GM19395 (cell line): ENCODE data around the gene AUTS2.

Experiments
- ATAC-seq: cut with Tn5 transposase; IDR thresholded peaks from one replicate; pipeline ENCODE4 v1.9.1; 2021; ENCODE audit warnings: mild to moderate bottlenecking, moderate library complexity; ENCODE audit not compliant: unreplicated experiment

Gene AUTS2

DNA sequence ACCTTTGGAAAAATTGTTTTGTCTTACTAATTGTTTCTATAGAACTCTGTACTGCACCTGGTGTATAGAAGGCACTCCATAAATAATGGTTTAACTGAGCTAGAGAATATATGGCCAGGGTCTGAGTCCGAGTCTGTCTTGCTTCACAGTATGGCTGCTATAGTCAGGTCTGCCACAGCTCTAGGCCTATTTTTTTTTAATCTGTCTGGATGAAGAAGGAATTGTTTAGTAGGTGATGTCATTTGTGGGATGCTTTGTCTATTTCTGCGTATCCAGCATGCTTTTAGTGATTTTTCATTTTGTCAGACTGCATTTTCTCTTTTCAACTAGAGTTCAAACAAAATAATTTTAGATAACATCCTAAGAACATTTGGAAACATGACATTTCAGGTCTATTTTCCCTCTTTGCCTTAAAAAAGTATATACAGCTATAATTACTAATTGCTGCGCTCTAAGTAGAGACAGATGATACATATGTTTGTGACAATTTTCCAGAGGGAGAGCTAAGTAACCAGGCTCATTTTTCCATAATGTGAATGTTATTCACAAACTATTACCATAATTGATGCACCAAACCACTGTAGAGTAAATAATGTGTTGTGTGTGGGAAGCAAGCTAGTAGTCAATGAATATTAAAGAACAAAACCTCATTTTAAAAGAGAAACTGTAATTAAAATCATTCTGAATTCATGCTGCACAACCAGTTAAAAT lies 361.7 kb downstream of the AUTS2 start:
- no peak for ATAC-seq

DNA sequence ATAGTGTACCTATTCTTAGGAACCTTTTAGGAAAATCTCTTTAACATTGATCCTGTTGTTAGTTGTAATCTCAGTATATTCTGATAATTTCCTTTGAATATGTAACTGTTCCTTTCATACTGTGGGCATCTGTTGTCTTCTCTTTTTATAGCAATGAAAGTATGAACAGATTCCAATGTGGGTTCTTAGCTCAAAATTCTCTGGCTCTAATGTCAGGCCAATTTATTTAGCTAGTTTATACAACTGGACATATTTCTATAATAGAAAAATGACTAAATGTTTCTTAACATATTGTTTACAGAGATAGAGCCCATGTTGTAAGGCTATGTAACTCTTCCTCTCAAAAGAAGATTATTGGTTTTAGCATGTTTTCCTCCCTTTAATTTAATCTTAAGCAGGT lies 363.2 kb downstream of the AUTS2 start:
- ATAC-seq: no peak

DNA sequence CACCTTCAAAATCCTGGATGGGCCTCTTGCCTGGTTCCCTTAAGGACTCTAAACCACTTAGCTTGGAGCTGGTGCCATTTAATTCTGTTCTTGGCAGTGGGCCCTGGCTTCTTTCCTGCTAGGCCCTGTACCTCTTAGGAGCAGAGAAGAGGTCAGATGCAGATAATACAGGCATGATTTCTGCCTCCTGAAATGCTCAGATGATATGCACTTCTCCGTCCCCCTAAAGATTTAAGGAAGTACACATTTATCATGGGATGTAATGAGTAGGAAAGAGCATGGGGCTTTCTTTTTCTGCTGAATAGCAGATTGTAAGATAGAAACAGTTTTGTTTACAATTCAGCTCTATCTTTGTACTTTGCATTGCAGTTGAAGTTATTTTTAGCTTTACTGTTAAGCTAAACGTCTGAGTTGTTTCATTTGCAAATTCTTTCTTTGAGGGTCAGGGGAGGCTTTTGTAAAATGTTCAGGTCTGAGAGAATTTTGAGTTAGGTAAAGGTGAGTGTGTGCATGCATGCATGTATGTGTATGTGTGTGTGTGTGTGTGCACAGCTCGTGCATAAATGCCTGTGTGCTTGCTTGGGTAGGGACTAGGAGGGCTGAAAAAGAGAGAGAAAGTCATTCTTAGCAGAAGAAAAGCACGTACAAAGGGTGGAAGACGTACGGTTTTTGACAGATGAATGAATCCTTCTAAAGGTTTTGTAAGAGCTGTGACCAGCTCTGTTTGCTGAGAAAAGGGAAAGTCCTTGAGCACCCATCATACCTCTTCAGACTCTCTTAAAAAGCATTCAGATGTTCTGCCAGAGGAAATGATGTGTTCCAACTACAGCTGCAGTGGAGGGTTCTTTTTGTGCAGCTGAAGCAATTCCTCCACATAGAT lies 364.2 kb downstream of the AUTS2 start:
- no peak for ATAC-seq

DNA sequence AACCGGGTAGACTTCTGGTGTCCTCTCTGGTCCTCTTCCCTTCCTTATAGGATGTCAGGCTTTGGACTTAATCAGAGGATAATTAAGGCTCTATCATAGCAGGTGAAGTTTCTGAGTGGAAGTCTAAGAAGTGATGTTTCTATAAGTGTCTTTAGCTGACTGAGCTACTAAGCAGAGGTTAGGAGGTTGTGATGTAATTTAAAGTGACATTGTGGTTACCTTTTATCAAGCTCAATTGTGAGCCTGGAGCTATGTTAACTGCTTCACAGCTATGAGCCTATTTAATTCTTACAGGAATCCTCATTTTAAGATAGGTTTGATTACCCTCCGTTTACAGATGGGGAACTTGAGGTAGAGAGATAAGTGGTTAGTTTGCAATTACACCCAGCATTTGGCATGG lies 365.1 kb downstream of the AUTS2 start:
- no peak for ATAC-seq

DNA sequence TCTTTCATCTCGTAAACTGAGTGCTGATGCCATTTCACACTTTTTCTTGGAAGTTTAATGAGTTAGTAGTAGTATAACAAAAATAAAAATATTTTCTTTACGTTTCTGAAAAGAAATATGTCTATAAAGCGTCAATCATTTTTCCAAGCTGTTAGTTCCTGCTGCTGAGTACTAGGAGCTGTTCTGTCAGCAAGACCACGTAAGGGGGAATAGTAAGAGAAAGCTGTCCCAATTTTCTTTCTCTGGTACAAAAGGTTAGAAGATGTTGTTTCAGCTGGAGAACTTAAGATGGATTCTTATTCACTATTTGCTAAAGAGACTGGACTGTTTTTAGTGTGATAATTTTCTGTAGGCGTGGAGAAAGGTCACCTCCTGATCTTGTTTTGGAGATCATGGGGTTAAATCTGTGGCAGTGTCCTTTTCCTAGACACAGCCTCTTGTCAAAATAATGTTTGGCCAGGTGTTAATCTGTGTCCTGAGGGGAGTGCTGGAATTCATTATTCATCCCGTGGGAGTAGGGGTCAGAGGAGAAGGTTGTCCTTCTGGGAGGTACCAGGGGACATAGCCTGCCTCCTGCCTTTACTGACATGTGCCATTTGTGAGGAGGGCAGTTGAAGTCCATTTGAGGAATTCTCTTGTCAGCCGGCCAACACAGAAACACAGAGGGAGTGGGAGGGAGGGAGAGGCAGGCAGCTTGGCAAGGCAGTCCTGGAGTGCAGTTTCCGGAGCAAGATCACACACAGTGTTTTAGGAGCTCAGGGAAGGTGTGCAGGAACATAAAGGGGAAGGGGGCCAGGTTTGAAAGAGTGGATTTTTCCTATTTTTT lies 368.7 kb downstream of the AUTS2 start:
- ATAC-seq: no peak

DNA sequence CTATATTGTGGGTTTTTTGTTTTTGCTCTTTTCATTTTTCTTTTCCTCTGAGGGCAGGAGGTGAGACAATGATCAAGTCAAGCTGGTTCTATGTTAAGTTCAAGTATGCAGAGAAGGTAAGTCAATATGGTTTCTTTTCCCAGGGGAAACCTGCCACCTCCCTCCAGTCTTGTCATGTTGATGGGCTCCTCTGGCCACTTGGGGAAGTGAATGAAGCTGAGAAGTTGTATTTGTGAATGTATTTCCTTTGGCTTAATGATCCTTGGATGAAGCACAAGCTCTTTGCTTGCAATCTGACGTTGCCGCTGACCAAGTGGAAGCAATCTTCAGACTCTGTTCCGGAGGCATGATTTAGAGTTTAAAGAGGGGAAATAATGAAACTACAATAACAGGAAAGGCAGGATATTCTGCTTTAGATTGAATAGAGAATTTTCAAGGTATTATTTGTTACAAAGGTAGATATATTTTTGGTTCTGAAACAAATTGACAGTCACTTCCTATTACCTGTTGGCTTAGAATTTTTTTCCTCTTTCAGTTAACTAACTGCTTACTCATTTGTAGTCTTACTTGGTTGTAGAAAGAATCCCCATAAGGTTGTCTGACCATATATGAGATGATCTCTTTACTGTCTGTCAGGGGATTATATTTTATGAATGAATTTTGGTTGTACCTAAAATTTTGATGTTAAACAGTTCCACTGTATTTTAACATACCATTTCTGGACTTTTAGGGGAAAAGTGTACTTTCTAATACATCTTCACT lies 369.6 kb downstream of the AUTS2 start:
- no peak for ATAC-seq

DNA sequence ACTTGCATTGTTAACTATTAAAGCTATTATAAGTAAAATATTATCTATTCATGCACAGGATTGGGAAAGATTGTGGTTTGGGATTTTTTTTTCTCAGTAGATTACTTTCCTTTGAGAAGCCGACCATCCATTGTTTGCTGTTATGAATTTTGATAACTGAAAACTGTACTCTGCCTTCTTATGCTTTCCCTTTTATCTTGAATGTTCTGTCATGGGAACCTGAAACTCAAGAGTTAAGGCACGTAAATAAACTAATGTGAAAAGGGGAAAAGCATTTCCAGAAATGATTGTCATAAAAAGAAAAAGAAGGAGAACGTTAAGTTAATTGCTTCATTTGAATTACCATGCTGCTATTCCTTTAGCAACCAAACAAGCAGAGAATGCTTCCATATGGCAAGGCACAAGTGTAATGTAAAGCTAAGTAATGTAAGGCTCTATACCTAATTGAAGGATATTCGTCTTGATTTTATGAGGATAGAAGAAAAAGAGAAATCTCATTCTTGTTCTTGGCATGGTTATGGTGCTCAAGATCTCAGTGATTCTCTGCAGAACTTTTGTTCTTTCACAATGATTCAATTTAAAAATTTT lies 370.8 kb downstream of the AUTS2 start:
- no peak for ATAC-seq

DNA sequence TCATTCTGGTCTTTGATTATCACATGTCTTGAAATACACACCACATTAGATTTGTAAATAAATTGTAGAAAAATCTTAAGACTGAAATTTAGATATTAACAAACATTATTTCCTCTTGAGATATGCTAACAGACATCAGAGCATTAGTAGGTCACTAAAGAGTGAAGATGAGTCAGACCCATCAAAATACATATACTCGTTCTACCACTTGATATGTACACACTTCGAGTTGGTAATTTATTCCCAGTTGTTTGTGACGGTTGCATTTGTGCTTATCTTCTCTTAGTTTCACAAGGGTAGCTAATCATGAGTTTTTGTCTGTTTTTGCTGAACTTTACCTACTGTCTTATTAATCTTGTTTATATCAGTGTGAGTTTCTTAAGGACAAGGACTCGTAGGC lies 383.4 kb downstream of the AUTS2 start:
- no peak for ATAC-seq

DNA sequence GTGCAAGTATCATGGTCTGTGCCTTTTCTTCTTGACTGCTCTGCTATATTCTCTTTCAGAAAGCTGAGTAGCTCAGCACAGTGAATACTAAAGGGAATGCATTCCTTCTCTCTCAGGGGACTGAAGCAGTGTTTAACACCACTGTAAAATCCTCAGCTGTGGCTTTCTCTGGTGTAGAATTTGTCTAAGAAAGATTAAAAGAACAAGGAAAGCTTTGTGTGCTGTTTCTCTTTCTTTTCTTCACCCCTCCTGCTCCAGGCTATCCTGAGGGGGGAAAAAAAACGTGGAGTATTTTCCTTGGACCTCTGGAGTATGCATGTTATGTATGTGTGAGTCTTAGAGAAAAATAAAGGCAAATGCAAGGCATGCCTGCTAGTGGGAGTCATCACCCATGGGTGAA lies 383.9 kb downstream of the AUTS2 start:
- ATAC-seq: no peak

DNA sequence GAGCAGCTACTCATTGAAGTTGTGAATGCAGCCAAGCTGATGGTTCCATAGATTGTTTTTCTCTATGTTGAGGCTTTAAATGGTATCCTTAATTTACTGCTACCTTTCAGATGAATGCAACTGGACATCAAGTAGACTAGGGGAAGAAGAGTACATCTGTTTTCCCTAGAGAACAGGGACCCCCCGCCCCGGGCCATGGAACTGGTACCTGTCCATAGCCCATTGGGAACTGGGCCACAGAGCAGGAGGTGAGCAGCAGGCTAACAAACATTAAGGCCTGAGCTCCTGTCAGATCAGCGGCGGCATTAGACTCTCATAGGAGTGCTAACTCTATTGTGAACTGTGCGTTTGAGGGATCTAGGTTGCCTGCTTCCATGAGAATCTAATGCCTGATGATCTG lies 391.3 kb downstream of the AUTS2 start:
- ATAC-seq: no peak

DNA sequence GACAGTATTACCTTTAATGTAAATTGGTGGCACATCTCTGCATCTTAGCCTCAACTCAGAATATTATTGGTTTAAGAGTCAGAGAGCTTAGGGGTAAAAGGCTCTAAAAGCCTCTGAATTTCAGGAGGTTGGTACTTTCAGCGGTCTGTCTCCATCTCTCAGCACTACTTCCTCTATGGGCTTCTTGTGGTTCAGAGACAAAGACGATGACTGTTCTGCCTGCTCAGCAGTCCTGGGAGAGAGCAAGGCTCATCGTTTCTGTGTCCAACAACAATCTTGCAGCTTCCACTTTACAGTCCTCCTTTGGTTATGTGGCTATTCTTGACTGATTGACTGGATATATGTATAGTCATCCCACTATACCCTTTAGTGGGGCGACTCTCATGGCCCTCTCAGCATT lies 394.7 kb downstream of the AUTS2 start:
- ATAC-seq: no peak

DNA sequence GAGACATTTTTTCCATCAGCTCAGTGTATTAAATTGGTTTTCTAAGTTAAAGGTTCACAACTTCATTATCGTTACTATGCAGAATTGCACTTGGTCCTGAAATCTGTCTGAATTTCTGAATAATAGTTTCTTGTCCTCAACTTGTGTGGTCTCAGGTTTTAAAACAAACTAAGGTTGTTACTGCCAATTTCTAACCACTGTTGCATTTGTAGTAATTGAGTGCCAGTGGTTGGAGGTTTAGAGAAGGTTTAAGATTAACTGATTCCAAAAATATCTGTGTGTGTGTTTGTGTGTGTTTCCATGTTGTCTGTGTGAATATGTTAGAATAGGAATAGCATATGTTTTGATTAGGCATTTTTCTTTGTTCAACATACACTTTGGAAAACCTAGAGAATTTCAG lies 395.9 kb downstream of the AUTS2 start:
- no peak for ATAC-seq

DNA sequence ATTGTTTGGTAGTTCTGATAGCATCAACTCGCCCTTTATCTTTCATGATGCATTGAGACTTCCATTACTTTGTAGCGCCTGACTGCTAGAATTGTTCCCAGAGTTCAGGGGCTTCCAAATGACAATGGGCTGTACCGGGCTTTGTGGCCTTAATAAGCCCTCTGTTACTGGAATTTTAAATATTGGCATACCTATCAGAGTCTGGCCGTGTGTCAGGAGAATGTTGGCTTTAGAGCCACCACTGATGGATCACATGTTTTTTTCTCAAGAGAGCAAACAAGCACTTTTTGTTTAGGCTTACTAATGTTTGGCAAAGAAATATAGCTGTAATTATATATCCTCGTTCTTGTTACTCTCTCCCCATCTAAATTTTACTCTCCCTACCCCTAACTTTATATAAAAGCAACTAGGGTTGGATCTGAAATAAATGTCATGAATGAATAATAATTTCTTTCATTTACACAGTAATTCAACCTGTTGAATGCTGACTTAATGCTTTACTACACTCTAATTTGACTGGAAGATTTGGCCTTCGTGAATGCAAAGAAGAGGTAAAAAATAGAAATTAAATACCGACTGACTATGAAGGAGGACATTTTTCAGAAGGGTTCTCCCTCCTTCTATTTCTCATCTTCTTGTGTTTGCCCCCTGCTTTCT lies 396.7 kb downstream of the AUTS2 start:
- no peak for ATAC-seq

DNA sequence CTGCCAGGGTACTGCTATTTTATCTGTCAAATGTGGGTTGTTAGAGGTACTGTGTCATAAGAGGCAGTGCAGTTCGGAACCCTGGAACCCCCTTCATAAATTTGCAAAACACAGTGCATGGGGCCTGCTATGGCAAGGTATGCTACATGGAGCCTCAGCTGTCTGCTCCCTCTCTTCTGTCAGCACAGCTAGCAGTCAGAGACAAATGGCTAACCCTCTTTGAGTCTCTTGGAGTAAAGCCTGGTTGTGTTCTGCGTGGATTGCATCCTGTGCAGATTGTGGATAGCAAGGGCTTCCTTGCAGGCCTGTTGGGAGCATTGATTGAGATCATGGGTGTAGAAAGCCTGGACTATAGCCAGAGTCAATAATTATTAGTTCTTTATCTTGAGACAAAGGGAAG lies 397.8 kb downstream of the AUTS2 start:
- ATAC-seq: no peak

DNA sequence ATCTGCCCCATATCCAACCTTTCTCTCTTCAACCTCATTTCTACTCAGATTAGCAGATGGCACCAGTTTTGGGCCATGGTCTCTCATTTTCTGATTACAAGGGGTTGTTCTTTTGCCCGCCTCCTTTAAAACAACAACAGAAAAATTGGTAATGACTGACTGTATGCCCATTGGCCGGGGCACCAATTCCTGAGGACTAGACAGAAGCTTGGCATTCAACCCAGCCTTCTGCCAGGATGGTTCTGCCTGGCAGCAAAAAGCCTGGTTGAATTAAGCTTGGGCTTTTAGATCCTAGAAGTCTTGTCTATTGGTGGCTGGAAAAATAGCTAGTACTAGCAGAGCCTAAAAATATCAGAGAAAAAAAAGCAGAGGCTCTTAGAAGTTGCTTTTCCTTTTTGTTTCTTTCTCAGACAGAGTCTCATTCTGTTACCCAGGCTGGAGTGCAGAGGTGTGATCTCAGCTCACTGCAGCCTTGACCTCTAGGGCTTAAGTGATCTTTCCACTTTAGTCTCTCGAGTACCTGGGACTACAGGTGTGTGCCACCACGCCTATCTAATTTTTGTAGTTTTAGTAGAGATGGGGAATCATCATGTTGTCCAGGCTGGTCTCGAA lies 402.6 kb downstream of the AUTS2 start:
- ATAC-seq: no peak

DNA sequence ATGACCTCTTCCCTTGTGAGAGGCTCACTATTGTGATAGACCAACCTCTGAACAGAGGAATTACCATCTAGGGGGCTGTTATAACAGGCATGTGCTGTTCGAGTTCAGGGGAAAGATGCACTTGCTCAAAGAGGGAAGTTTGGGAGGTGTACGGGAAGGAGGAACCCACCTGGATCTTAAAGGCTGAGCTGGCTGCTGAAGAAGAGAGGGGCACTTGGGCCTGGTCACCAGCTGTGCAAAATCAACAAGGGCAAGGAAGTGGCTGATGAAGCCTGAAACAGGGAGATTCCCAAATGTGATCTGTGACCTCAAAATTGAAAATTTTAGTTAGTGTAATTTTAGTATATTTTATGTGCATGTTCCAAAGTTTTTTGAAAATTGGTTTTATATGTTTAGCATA lies 407.2 kb downstream of the AUTS2 start:
- no peak for ATAC-seq

DNA sequence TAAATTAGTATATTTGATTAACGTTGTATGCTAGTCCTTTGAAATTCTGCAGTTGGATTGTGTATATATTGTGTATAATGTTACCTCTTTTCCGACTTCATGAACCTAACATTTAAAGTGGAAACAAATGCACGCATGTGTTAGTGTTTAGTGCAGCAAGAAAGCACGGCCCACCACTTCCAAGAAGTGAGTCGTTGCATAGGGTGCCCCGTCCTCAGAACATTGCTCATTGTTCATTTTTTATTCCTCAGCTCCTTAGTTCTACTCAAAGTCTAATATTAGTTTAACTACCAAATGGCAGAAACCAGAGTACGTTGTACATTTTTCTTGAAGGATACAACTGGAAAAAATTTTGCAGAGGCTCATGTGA lies 407.6 kb downstream of the AUTS2 start:
- no peak for ATAC-seq

DNA sequence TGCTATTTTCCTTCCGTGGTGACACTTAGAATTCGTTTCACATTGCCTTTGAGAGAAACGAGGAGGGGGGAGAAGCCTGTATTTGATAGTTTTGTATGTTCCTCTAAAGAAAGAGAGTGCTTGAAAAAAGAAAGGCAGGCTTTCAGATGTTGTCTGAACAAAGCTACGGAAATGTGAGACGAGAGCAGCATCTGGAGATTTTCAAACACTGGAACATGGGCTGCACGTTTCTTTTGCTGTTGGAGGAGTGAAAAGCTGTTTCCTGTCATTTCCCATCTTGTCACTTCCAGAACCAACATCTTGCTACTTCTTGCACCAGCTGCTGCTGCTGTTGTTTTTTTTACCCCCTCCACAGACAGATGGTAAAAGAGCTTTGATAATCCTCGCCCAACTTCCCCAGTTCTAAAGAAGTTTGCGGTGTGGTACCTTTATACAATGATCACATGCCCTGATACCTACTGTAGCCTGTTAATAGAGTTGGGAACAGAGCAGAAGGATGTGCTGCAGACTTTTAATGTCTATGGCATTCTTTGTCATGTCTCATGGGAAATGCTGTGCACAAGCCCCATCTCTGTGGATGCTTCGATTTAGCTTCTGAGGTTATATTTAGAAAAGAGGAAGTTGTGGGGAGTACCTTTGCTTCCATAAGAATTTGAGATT lies 408.1 kb downstream of the AUTS2 start:
- ATAC-seq: no peak

DNA sequence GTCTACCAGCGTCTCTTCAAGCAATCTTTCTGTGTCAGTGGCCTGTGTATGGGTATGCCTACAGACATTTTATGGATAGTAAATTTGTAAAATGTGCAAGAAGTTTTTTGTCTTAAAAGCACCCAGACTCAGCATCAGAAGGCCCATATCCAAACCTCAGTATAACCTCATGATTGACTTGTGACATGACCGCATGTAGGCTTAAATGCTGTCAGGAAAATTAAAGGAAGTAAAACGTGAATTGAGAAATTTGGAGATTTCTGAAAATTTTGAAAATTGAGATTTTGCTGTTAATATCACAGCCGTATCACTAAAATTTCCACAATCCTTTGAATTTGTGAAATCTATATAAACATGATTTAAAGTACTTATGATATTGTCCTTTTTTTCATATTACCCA lies 410.2 kb downstream of the AUTS2 start:
- ATAC-seq: no peak
